H1 (cell line): ENCODE data around the gene DCAF8. TPM values are rescaled to one million over a fixed set of nuclear protein-coding genes. Genes with fewer than 3 reads are reported as not detected.

Experiments
- CEBPB ChIP-seq: IDR thresholded peaks from 2 replicates; pipeline ENCODE4 v1.6.1; 2012; ENCODE audit warnings: low read depth, low read length
- EZH2 ChIP-seq: fragments of 200-600 bp; sonication (generic); IDR thresholded peaks from 2 replicates; pipeline ENCODE4 v1.7.1; 2012; ENCODE audit warnings: low read depth, mild to moderate bottlenecking, moderate library complexity, low read length, inconsistent platforms; ENCODE audit not compliant: severe bottlenecking
- FOSL1 ChIP-seq: IDR thresholded peaks from 2 replicates; pipeline ENCODE4 v1.6.1; 2011; ENCODE audit warnings: mild to moderate bottlenecking, low read depth, low read length, moderate library complexity; ENCODE audit not compliant: insufficient read depth
- HDAC6 ChIP-seq: IDR thresholded peaks from one replicate; pipeline ENCODE4 v1.7.1; 2012; ENCODE audit warnings: low read depth, mild to moderate bottlenecking, inconsistent platforms, low read length, moderate library complexity
- polyA plus RNA-seq, 7 experiments: library from polyadenylated mRNA; depleted of rRNA in 3 of 7; stranded (reverse) in 5 of 7; unstranded in 2 of 7; fragments of >200 nt in 5 of 7; fragments of 200-250 nt in 2 of 7; gene quantifications; 1 replicate in 5 of 7; 2 replicates in 1 of 7; 4 replicates in 1 of 7; pipeline versions ENCODE4 v1.2.1 to v1.2.3, GENCODE V29; 2011 to 2013; ENCODE audit warnings: missing spikeins in 2 of 7, mixed read lengths in 2 of 7
- total RNA-seq: library from RNA; stranded (reverse); fragmentation: NEBNext Ultra II Directional; extraction: Animal tissue kit (Norgen Biotek cat#: 25700); gene quantifications from 2 replicates; pipeline ENCODE4 v1.2.1, GENCODE V29; 2021

Gene DCAF8
- total and polyA plus RNA-seq, 2 of the 8 experiments (the other 6 are each of a cell fraction or from before 2014, with no cell fraction given) = 68.2 to 110 TPM

- TF ChIP-seq CEBPB (no peak), HDAC6 (no peak), EZH2 (no peak), FOSL1 (no peak)
Observed at GRCh38 chr1:160296036-160296435, 33.7 kb upstream of the DCAF8 start (continued).
